ENCODE data around the gene ENDOV. TPM values are rescaled to one million over a fixed set of nuclear protein-coding genes. Genes with fewer than 3 reads are reported as not detected.

Gene ENDOV
- total RNA-seq, 4 donors from 2014 or later: 9.5 to 33.3 (median 18.5) TPM

DNA sequence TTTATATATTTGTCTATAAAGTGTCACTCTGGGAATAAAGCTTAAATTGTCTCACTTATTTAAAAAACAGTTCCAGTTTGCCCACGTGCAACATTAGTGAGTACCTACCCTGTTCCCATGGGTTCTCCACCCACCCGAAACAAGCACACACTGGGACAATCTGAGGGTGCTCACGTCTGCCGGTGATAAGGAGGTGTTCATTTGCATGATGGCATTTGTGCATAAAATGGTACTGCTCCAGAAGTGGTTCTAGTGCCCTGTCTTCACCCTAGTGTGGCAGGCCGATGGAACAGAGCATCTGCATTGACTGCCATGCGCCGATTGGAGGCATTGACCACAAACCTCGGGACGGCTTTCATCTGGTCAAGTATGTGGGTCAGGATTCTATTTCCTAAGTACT is 35.6 kb upstream of the ENDOV start:
- no peaks in the 10 kb centered on the region for H3K4me1 ChIP-seq
- no peak for TF ChIP-seq POLR2A (IDR thresholded peaks at IDR 0.05)
- TF ChIP-seq, protein P1, sequence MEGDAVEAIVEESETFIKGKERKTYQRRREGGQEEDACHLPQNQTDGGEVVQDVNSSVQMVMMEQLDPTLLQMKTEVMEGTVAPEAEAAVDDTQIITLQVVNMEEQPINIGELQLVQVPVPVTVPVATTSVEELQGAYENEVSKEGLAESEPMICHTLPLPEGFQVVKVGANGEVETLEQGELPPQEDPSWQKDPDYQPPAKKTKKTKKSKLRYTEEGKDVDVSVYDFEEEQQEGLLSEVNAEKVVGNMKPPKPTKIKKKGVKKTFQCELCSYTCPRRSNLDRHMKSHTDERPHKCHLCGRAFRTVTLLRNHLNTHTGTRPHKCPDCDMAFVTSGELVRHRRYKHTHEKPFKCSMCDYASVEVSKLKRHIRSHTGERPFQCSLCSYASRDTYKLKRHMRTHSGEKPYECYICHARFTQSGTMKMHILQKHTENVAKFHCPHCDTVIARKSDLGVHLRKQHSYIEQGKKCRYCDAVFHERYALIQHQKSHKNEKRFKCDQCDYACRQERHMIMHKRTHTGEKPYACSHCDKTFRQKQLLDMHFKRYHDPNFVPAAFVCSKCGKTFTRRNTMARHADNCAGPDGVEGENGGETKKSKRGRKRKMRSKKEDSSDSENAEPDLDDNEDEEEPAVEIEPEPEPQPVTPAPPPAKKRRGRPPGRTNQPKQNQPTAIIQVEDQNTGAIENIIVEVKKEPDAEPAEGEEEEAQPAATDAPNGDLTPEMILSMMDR (IDR thresholded peaks at IDR 0.05): no peak
- no peaks in the 10 kb centered on the region for H3K27me3 ChIP-seq
- no peak for DNase-seq
- H3K36me3 ChIP-seq: no peaks in the 10 kb centered on the region
- no peak overlapping the region for H3K4me3 ChIP-seq
- no peaks in the 10 kb centered on the region for H3K9me3 ChIP-seq
- H3K27ac ChIP-seq: no peak overlapping the region
- intact Hi-C loops (cut with DNase I; ENCODE audit: low total_unique reads): no loop called here

- Histone ChIP-seq H3K27ac (no peak overlapping the region), H3K27me3 (no peaks in the 10 kb centered on the region), H3K9me3 (no peaks in the 10 kb centered on the region), H3K4me1 (no peaks in the 10 kb centered on the region), H3K4me3 (no peak overlapping the region), H3K36me3 (no peaks in the 10 kb centered on the region)
- intact Hi-C loops (cut with DNase I; ENCODE audit: low total_unique reads): no loop called here
- DNase-seq: no peak
- TF ChIP-seq POLR2A (IDR thresholded peaks at IDR 0.05): no peak
- TF ChIP-seq, protein P1 (IDR thresholded peaks at IDR 0.05): no peak
These were observed 34.9 kb upstream of the ENDOV start for GRCh38 chr17:80380068-80380467.

DNA sequence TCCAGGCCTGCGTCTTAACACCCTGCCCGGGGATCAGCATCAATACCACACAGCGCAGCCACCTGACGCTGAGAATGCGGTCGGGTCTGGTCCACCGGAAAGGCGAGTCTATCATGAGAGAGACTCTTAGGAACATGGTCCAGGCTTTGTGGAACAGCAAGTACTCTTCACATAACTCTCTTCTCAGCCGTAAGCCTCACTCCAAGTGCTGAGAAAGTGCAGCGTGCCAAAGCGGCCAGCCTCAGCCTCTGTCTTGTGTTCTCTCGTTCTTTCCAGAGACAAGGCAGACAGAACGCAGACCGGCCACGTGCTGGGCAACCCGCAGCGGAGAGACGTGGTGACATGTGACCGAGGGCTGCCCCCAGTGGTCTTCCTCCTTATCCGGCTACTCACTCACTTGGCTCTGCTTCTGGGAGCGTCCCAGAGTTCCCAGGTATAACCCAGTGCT is 34.4 kb upstream of the ENDOV start:
- no peak for DNase-seq
- TF ChIP-seq, protein P1 (IDR thresholded peaks at IDR 0.05): no peak
- no peak for TF ChIP-seq POLR2A (IDR thresholded peaks at IDR 0.05)
- Histone ChIP-seq H3K27me3 (no peaks in the 10 kb centered on the region), H3K4me1 (no peaks in the 10 kb centered on the region), H3K9me3 (no peaks in the 10 kb centered on the region), H3K36me3 (no peaks in the 10 kb centered on the region), H3K27ac (no peak overlapping the region), H3K4me3 (no peak overlapping the region)
- intact Hi-C loops (cut with DNase I; ENCODE audit: low total_unique reads): no loop called here

DNA sequence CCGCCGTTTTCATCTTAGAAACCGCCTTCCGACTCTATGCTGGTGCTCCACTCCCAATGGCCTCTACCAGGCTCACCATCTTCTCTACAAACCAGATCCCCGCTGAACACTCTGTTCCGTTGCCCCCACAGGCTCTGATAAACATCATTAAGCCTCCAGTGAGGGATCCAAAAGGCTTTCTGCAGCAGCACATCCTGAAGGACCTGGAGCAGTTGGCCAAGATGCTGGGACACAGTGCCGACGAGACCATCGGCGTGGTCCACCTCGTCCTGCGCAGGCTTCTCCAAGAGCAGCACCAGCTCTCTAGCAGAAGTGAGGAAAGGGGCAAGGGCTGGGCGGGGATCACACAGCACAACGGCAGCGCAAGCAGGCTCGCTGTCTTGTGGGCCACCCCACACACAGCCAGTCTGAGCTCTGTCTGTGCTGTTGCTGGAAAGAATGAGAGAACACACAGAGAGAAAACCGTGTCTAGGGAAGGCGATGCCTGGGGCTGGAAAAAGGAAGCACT is 33.5 kb upstream of the ENDOV start:
- H3K4me3 ChIP-seq: no peak overlapping the region
- H3K9me3 ChIP-seq: no peaks in the 10 kb centered on the region
- H3K4me1 ChIP-seq: no peaks in the 10 kb centered on the region
- TF ChIP-seq, protein P1 (IDR thresholded peaks at IDR 0.05): no peak
- TF ChIP-seq POLR2A (IDR thresholded peaks at IDR 0.05): no peak
- H3K27me3 ChIP-seq: no peaks in the 10 kb centered on the region
- no peak for DNase-seq
- no peaks in the 10 kb centered on the region for H3K36me3 ChIP-seq
- intact Hi-C loops (cut with DNase I; ENCODE audit: low total_unique reads): no loop called here
- H3K27ac ChIP-seq: no peak overlapping the region

- Histone ChIP-seq H3K27ac (no peak overlapping the region), H3K4me1 (no peaks in the 10 kb centered on the region), H3K27me3 (no peaks in the 10 kb centered on the region), H3K9me3 (no peaks in the 10 kb centered on the region), H3K4me3 (no peak overlapping the region), H3K36me3 (no peaks in the 10 kb centered on the region)
- DNase-seq: no peak
- TF ChIP-seq POLR2A (IDR thresholded peaks at IDR 0.05): no peak
- TF ChIP-seq, protein P1 (IDR thresholded peaks at IDR 0.05): no peak
- intact Hi-C loops (cut with DNase I; ENCODE audit: low total_unique reads): no loop called here
These were observed 32.5 kb upstream of the ENDOV start for GRCh38 chr17:80382446-80382845.

Data from uterus (tissue), 4 donors.